GM12874 (cell line): Measurements from ENCODE around the gene SARM1.

ENCODE experiments used
- TF ChIP-seq, protein P1 (sequence below): IDR thresholded peaks from 2 replicates; pipeline ENCODE4 v1.5.1; 2011; ENCODE audit warnings: low read depth, mild to moderate bottlenecking, control low read depth, low read length, moderate library complexity; ENCODE audit not compliant: insufficient read depth

SARM1 gene

GRCh38 chr17:28344011-28344410 lies 27.5 kb upstream of the SARM1 start:
- TF ChIP-seq, protein P1, sequence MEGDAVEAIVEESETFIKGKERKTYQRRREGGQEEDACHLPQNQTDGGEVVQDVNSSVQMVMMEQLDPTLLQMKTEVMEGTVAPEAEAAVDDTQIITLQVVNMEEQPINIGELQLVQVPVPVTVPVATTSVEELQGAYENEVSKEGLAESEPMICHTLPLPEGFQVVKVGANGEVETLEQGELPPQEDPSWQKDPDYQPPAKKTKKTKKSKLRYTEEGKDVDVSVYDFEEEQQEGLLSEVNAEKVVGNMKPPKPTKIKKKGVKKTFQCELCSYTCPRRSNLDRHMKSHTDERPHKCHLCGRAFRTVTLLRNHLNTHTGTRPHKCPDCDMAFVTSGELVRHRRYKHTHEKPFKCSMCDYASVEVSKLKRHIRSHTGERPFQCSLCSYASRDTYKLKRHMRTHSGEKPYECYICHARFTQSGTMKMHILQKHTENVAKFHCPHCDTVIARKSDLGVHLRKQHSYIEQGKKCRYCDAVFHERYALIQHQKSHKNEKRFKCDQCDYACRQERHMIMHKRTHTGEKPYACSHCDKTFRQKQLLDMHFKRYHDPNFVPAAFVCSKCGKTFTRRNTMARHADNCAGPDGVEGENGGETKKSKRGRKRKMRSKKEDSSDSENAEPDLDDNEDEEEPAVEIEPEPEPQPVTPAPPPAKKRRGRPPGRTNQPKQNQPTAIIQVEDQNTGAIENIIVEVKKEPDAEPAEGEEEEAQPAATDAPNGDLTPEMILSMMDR: no peak

DNA sequence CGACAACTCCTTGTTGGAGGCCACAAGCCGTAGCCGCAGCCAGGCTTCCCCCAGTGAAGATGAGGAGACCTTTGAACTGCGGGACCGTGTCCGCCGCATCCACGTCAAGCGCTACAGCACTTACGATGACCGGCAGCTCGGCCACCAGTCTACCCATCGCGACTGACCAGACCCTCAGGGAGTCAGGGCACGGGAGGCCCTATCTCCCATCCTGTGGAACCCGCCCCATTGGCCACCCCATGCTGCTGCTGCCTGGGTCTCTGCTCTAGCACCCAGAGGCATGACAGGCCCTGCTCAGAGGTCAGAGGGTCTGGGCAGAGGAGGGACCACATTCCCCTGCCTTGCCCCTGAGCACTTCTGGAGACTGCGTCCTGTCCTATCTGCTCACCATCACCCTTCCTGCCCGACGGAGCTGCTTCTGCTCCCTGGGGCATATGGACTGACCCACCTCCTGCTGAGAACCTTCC lies 27.0 kb upstream of the SARM1 start:
- TF ChIP-seq, protein P1: no peak

DNA sequence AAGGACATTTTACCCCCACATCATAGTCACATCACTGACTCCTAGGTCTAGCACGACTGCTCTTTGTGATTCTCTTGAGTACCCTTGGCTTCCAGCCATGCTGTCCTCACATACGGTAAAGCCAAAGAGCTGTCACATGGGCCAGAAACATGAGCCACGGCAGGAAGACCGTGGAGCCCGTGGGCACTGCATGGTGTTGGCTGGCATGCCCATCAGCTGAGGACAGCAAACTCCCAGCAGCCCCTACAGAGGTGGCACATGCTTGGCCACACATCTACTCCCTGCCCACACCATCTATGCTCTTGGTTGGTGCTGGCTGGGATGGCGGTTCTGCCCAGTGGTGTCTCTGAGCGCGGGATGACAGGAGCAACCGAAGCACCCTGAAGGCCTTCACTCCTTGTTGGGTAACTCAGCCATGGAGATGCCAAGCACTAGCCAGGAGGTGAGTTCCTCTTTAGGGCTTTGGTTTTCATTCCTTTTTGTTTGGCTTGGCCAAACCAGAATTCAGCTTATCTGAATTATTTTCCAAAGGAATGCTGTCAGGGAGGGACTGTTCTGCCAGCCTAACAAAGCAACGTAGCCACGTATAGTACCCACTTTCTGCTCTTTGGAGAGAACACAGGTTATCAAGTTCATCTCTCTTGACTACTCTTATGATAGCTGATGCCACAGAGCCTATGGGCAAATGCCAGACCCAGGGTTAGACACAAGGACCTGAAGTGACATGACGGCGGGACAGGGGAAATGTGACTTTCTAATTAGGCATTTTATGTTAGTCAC lies 25.9 kb upstream of the SARM1 start:
- TF ChIP-seq, protein P1: no peak

- TF ChIP-seq, protein P1: no peak
Observed at GRCh38 chr17:28346199-28346580, 25.3 kb upstream of the SARM1 start.

DNA sequence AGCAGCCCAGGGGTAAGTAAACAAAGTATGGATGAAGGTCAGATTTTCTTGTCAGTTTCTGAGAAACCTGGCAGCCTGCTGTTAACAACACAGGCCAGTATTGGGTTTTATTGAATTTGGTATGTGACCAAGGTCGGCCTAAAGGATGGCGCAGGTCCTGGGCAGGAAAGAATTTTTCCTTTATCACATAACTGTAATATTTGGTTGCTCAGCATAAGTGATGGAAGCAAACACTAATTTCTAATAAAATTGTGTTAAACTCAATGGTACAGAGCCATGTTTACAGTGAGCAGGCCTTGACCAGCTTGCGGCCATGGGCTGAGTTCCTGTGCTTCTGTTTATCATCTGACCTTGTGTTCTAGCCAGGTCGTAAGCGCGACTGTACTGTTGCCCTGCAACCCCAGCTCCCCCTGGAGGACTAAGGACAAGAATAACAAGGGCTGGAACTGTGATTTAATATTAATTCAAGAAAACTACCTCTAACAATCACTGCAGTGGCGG lies 24.7 kb upstream of the SARM1 start:
- TF ChIP-seq, protein P1: no peak

GRCh38 chr17:28347261-28347891 lies 24.1 kb upstream of the SARM1 start:
- TF ChIP-seq, protein P1: no peak

GRCh38 chr17:28348979-28349378 lies 22.5 kb upstream of the SARM1 start:
- TF ChIP-seq, protein P1: no peak
